ENCODE measurements around the gene LNX1. TPM values are rescaled to one million over a fixed set of nuclear protein-coding genes. Genes with fewer than 3 reads are reported as not detected.

LNX1 gene
- total and polyA plus RNA-seq, 2 donors (not counting 3 experiments of a cell fraction or from before 2014, with no cell fraction given), result 0.72 to 1.3 TPM

DNA sequence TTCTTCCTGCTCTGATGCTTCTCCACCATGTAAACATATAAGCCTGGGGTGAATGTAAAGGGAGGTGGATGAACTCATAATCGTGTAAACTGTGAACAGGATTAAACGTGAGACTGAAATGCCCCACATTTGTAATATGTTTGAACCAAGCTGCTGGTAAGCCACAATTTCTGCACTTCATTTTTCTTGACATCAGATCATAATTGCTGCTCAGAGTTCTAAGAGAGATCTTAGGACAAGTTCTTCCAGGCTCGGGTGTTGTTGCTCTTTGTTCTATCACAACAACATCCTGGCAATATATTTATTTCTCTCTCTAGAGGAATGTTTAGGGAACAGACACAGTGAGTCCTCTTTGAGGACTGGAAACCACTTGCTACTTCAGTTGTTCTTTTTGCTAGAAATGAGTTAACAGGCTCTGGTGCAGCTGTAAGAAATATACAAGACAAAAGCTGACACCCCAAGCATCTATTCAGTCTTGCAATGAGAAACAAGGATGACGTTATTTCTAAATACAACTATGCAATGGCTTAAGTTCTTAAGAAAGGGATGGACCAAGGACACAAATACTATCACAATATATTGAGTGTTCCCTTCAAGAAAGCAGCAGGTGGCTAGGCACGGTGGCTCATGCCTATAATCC lies 59.6 kb downstream of the LNX1 start:
- H3K4me2 ChIP-seq (ENCODE audit: insufficient read depth, low read length), result no peak overlapping the region
- BruUV-seq (replicated peaks), result no TSS peak
- ChIA-PET POLR2A (no interaction called here), CTCF (no interaction called here)
- H4K20me1 ChIP-seq (replicated peaks; ENCODE audit: control insufficient read depth, extremely low read depth, insufficient read depth, low read length), result no peaks in the 10 kb centered on the region
- H3K36me3 ChIP-seq (ENCODE audit: control insufficient read depth in 2 of 2, extremely low read depth in 1 of 2, insufficient read depth in 2 of 2, low read length in 2 of 2), result no peaks in the 10 kb centered on the region
- TF ChIP-seq EZH2 (IDR thresholded peaks at IDR 0.05; ENCODE audit: borderline replicate concordance, low read depth, low read length, severe bottlenecking) (no peak), MYC (IDR thresholded peaks at IDR 0.05; ENCODE audit: low read depth, low read length) (no peak), JUN (IDR thresholded peaks at IDR 0.05; ENCODE audit: borderline replicate concordance, insufficient read depth, insufficient read length, low read depth) (no peak), POLR2A (IDR thresholded peaks at IDR 0.05; ENCODE audit: low read depth, low read length) (no peak), GATA2 (IDR thresholded peaks at IDR 0.05; ENCODE audit: insufficient read depth, insufficient read length, low read depth, low read length) (no peak), MAX (IDR thresholded peaks at IDR 0.05; ENCODE audit: insufficient read depth, insufficient read length) (no peak), FOS (IDR thresholded peaks at IDR 0.05; ENCODE audit: borderline replicate concordance, insufficient read depth, low read length) (no peak), CTCF (IDR thresholded peaks at IDR 0.05; ENCODE audit: extremely low read depth in 1 of 2, insufficient read depth in 1 of 2, low read depth in 1 of 2, low read length in 2 of 2) (no peak), POLR2AphosphoS5 (IDR thresholded peaks at IDR 0.05; ENCODE audit: insufficient read depth, low read depth, low read length) (no peak)
- no peak for DNase-seq (ENCODE audit: low read depth, low spot score)
- no peaks in the 10 kb centered on the region for H3K9me3 ChIP-seq (replicated peaks; ENCODE audit: control insufficient read depth, insufficient read depth, low read length)
- dilution Hi-C loops (cut with MboI; ENCODE audit: extremely low pct_ligation_motif_present, low sequenced_read_pairs) (no loop called here), intact Hi-C loops (cut with micrococcal nuclease) (no loop called here)
- H3K79me2 ChIP-seq (ENCODE audit: control insufficient read depth, insufficient read depth, low read length), result no peaks in the 10 kb centered on the region
- H3K27ac ChIP-seq (ENCODE audit: insufficient read depth, low read depth, low read length), result no peak overlapping the region
- no peak overlapping the region for H3K9ac ChIP-seq (replicated peaks; ENCODE audit: extremely low read depth, insufficient read depth, low read length)
- no peaks in the 10 kb centered on the region for H3K27me3 ChIP-seq (ENCODE audit: control insufficient read depth in 2 of 2, insufficient read depth in 2 of 2, low read length in 2 of 2)
- FAIRE-seq, result no peak
- no peak overlapping the region for H2AFZ ChIP-seq (ENCODE audit: low read depth, low read length)
- H3K9me1 ChIP-seq (replicated peaks; ENCODE audit: control insufficient read depth, extremely low read depth, insufficient read depth, low read length), result no peaks in the 10 kb centered on the region
- H3K4me1 ChIP-seq (ENCODE audit: control insufficient read depth, extremely low read depth, insufficient read depth, low read length), result no peaks in the 10 kb centered on the region
- H3K4me3 ChIP-seq (replicated peaks in 1 of 3; ENCODE audit: insufficient read depth in 1 of 3, low read depth in 1 of 3, low read length in 3 of 3), result no peak overlapping the region

Data from endothelial cell of umbilical vein (primary cell).